Duodenal mucosa (tissue), 2 donors: Measurements from ENCODE around the gene RBP3.

ENCODE experiments used
- H3K27ac ChIP-seq: one replicate; pipeline ENCODE4 v1.7.0; 2013; ENCODE audit warnings: low read depth, low read length
- H3K27me3 ChIP-seq, 2 donors: one replicate each; pipeline ENCODE4 v1.7.0; 2013; ENCODE audit warnings: low read length in 2 of 2, control low read depth in 1 of 2; ENCODE audit not compliant: insufficient read depth in 2 of 2, control insufficient read depth in 1 of 2
- H3K36me3 ChIP-seq, 2 donors: one replicate each; pipeline ENCODE4 v1.7.0; 2013; ENCODE audit warnings: low read length in 2 of 2, control low read depth in 1 of 2; ENCODE audit not compliant: insufficient read depth in 2 of 2, control insufficient read depth in 1 of 2
- H3K4me1 ChIP-seq, 2 donors: one replicate each; pipeline ENCODE4 v1.7.0; 2013; ENCODE audit warnings: low read length in 2 of 2, control low read depth in 1 of 2; ENCODE audit not compliant: insufficient read depth in 2 of 2, control insufficient read depth in 1 of 2
- H3K4me3 ChIP-seq, 2 donors: one replicate each; pipeline ENCODE4 v1.7.0; 2013; ENCODE audit warnings: low read length in 2 of 2, low read depth in 1 of 2
- H3K9ac ChIP-seq, 2 donors: one replicate each; pipeline ENCODE4 v1.7.0; 2013; ENCODE audit warnings: low read length in 2 of 2, low read depth in 1 of 2
- H3K9me3 ChIP-seq, 2 donors: one replicate each; pipeline ENCODE4 v1.7.0; 2013; ENCODE audit warnings: low read length in 2 of 2, control low read depth in 1 of 2; ENCODE audit not compliant: control insufficient read depth in 1 of 2

The RBP3 gene

DNA sequence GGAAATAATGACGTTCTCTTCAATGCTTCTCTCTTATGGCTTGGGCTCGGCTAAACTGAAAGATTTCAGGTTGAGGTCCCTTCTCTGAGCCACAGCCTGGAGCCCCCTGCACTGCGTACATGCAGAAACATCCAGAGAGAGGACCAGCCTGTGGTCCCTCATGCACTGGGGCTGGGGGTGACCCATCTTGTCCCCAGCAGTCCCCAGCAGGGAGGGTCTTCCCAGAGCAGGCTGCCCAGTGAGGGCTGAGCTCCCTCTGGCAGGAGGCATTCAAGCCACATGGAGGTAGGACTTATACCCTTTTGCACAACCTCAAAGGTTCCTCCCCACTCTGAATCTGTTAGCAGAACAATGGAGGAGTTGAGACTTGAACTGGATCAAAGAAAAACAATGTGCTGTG, 40.8 kb upstream of the RBP3 start:
- Histone ChIP-seq H3K27ac (no peak overlapping the region), H3K4me3 (no peak overlapping the region), H3K9ac (no peak overlapping the region), H3K9me3 (no peaks in the 10 kb centered on the region), H3K27me3 (peaks cover 0 to 39% of the 10 kb centered on the region in 2 donors), H3K4me1 (peaks cover 13 to 14% of the 10 kb centered on the region in 2 donors), H3K36me3 (no peaks in the 10 kb centered on the region)

DNA sequence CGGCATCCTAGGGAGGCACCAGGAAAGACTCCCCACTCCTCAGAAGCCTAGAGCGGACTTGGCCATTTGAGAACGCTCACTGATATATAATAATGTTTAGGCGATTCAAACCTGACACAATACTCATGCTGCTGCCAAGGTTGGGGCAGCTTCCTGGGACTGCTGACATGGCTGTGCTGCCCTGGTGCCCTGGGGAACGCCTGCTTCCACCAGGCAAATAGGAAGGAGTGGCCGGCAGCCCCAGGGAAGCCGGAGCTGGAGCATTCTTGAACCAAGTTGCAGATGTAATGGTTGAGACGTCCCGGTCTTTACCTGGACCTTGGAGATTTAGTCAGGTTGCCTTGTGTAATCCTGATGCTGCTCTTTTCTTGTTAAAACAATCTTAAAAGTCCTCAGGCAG, 39.4 kb upstream of the RBP3 start:
- Histone ChIP-seq H3K4me3 (no peak overlapping the region), H3K9me3 (no peaks in the 10 kb centered on the region), H3K27ac (no peak overlapping the region), H3K4me1 (peaks cover 13 to 14% of the 10 kb centered on the region in 2 donors), H3K9ac (no peak overlapping the region), H3K27me3 (peaks cover 0 to 25% of the 10 kb centered on the region in 2 donors), H3K36me3 (no peaks in the 10 kb centered on the region)

DNA sequence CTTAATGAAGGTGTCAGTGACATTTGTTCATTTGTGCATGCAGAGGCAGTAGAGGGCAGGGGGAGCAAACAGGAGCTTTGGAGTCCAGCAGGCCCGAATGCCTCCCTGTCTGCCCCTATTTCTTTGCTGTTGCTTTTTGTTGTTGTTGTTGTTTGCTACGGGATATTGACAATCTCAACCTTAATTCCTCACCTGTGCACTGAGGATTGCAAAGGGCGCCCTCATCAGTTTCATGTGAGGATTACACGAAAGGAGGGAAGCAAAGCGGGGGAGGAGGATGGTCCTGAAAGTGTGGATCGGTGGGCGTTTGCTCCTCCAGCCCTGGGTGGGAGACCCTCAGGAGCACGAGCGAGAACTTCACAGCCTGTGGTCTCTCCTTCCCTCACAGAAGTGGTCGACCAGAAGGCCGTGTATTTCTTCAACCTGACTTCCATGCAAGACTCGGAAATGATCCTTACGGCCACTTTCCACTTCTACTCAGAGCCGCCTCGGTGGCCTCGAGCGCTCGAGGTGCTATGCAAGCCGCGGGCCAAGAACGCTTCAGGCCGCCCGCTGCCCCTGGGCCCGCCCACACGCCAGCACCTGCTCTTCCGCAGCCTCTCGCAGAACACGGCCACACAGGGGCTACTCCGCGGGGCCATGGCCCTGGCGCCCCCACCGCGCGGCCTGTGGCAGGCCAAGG, 38.6 kb upstream of the RBP3 start:
- no peaks in the 10 kb centered on the region for H3K9me3 ChIP-seq
- peaks cover 0 to 24% of the 10 kb centered on the region in 2 donors for H3K27me3 ChIP-seq
- no peaks in the 10 kb centered on the region for H3K36me3 ChIP-seq
- H3K4me1 ChIP-seq = peaks cover 13 to 14% of the 10 kb centered on the region in 2 donors
- H3K27ac ChIP-seq = no peak overlapping the region
- no peak overlapping the region for H3K9ac ChIP-seq
- no peak overlapping the region for H3K4me3 ChIP-seq

DNA sequence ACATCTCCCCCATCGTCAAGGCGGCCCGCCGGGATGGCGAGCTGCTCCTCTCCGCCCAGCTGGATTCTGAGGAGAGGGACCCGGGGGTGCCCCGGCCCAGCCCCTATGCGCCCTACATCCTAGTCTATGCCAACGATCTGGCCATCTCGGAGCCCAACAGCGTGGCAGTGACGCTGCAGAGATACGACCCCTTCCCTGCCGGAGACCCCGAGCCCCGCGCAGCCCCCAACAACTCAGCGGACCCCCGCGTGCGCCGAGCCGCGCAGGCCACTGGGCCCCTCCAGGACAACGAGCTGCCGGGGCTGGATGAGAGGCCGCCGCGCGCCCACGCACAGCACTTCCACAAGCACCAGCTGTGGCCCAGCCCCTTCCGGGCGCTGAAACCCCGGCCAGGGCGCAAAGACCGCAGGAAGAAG, 38.1 kb upstream of the RBP3 start:
- H3K36me3 ChIP-seq = no peaks in the 10 kb centered on the region
- no peaks in the 10 kb centered on the region for H3K9me3 ChIP-seq
- no peak overlapping the region for H3K4me3 ChIP-seq
- H3K27ac ChIP-seq = no peak overlapping the region
- H3K27me3 ChIP-seq = peaks cover 0 to 24% of the 10 kb centered on the region in 2 donors
- no peak overlapping the region for H3K9ac ChIP-seq
- H3K4me1 ChIP-seq = peaks cover 13 to 14% of the 10 kb centered on the region in 2 donors

DNA sequence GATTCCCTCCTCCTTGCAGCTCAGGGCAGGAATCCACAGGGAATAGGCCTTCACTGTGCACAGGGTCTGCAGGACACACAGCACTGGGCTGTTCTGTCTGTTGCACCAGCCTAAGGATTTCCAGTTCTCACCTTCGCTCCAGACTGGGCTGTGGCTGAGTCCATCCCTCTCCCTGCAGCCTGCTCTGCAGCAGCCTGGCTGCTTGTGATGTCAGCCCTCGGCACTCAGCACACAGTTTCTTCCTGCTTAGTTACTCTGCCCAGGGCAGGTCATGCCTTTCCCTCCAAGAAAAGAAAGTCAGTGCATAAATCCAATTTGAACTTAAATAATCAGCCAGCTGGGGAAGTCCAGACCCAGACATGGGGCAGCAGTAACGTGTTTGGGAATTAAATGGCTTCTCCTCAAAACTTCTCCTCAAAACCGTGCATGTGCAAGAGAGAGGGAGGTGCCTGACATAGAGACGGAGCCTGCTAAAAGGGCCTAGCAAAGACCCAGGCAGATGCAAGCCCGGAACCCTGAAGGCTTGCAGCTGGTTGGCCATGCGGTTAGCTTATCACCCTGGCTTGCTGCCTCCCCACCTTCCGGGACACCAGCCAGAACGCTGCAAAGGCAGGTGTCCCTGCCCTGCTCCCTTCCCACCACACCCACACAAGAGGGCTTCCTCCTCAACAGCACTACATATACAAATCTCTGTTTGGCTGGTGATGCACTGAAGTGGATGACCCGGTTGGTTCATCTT, 36.8 kb upstream of the RBP3 start:
- no peak overlapping the region for H3K4me3 ChIP-seq
- H3K27me3 ChIP-seq = peaks cover 0 to 19% of the 10 kb centered on the region in 2 donors
- H3K36me3 ChIP-seq = no peaks in the 10 kb centered on the region
- H3K9me3 ChIP-seq = no peaks in the 10 kb centered on the region
- no peak overlapping the region for H3K27ac ChIP-seq
- no peak overlapping the region for H3K9ac ChIP-seq
- peaks cover 13 to 14% of the 10 kb centered on the region in 2 donors for H3K4me1 ChIP-seq

GRCh38 chr10:47311932-47312662, 36.1 kb upstream of the RBP3 start:
- Histone ChIP-seq H3K36me3 (no peaks in the 10 kb centered on the region), H3K9me3 (no peaks in the 10 kb centered on the region), H3K27ac (no peak overlapping the region), H3K4me1 (peaks cover 13 to 14% of the 10 kb centered on the region in 2 donors), H3K9ac (no peak overlapping the region), H3K27me3 (peaks cover 0 to 12% of the 10 kb centered on the region in 2 donors), H3K4me3 (no peak overlapping the region)

GRCh38 chr10:47312663-47312995, 35.5 kb upstream of the RBP3 start:
- peaks cover 13 to 14% of the 10 kb centered on the region in 2 donors for H3K4me1 ChIP-seq
- peaks cover 0 to 7% of the 10 kb centered on the region in 2 donors for H3K27me3 ChIP-seq
- no peaks in the 10 kb centered on the region for H3K9me3 ChIP-seq
- H3K36me3 ChIP-seq = no peaks in the 10 kb centered on the region
- H3K27ac ChIP-seq = no peak overlapping the region
- H3K9ac ChIP-seq = no peak overlapping the region
- H3K4me3 ChIP-seq = no peak overlapping the region

DNA sequence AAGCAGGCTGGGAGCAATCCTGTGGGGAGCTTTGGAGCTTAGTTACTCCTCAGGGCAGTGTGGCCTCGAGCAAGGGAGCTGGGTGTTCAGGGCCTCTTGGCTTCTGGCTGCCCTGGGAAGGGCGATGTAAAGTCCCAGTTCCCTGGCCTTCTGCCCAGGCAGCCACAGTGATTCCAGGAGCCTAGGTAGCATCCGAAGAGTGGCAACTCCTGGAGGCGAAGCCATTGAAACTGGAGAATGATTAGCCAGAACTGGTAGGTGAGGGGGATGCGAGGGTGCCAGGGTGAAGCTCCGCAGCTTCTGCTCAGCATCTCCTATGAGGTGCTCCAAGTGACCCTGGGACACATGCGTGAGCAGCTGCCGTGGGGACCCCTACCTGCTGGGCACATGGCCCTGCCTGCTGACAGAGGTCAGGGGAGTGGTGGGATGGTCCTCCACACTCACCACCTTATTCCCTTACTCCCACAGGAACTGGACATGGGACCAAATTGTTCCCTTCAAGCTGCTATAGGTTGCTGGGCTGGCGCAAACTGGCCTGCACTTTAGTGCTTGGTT, 33.7 kb upstream of the RBP3 start:
- no peaks in the 10 kb centered on the region for H3K9me3 ChIP-seq
- H3K27ac ChIP-seq = no peak overlapping the region
- H3K4me1 ChIP-seq = peaks cover 13 to 14% of the 10 kb centered on the region in 2 donors
- no peaks in the 10 kb centered on the region for H3K36me3 ChIP-seq
- no peak overlapping the region for H3K9ac ChIP-seq
- no peak overlapping the region for H3K4me3 ChIP-seq
- H3K27me3 ChIP-seq = no peaks in the 10 kb centered on the region

GRCh38 chr10:47315421-47315820, 32.7 kb upstream of the RBP3 start:
- H3K27me3 ChIP-seq = peaks cover 0 to 5% of the 10 kb centered on the region in 2 donors
- H3K36me3 ChIP-seq = no peaks in the 10 kb centered on the region
- no peak overlapping the region for H3K27ac ChIP-seq
- peaks cover 13 to 14% of the 10 kb centered on the region in 2 donors for H3K4me1 ChIP-seq
- H3K9ac ChIP-seq = no peak overlapping the region
- H3K9me3 ChIP-seq = no peaks in the 10 kb centered on the region
- no peak overlapping the region for H3K4me3 ChIP-seq

- Histone ChIP-seq H3K36me3 (no peaks in the 10 kb centered on the region), H3K27me3 (peaks cover 0 to 5% of the 10 kb centered on the region in 2 donors), H3K9ac (no peak overlapping the region), H3K27ac (no peak overlapping the region), H3K4me1 (peaks cover 9 to 10% of the 10 kb centered on the region in 2 donors), H3K4me3 (no peak overlapping the region), H3K9me3 (no peaks in the 10 kb centered on the region)
Observed at GRCh38 chr10:47316131-47316530, 32.0 kb upstream of the RBP3 start.
